22Rv1 (cell line): ENCODE measurements around the gene MSRB1.

Experiments
- CTCF ChIP-seq: fragments of 450-650 bp; IDR thresholded peaks from 2 replicates; pipeline ENCODE4 v1.5.1; 2017; ENCODE audit warnings: mild to moderate bottlenecking
- ZFX ChIP-seq: fragments of 450-650 bp; IDR thresholded peaks from 2 replicates; pipeline ENCODE4 v1.6.1; 2017; ENCODE audit warnings: antibody characterized with exemption, borderline replicate concordance

DNA sequence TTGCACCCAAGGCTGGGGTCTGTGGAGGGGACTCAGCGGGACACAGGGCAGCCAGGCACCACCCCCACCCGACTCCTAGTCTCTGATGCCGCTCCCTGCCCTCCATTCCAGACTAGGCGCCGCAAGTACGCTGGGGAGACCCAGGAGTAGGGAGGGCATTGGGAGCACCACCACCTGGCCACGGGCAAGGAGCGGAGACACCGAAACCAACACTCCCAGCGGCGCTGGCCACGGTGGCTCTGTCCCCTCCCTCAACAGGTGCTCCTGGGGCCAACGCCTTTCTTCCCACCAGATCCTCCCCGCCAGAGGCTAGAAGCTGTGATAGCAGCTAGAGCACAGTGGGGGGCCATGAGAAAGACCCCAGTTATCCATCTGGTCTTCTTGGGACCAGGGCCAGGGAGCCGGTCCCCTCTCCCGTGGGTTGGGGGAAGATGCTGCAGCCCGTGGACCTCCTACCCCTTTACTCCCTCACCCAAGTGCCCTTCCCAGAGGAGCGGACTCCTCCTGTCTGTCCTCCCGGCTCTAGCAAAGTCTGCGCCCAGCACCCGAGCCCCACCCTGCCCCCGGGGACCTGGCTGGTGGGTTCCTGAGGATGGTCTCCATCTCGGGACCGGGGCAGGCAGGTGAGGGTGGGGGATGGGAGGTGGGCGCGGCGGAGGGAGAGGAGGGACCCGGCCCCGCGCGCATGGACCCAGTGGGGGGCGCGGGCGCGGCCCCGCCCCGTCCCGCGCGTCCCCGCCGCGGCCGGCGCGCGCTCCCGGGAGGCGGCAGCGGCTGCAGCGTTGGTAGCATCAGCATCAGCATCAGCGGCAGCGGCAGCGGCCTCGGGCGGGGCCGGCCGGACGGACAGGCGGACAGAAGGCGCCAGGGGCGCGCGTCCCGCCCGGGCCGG lies 46.5 kb upstream of the MSRB1 start, which contains the start of gene SYNGR3:
- no peak for TF ChIP-seq CTCF
- no peak for TF ChIP-seq ZFX
